HepG2 (cell line): ENCODE measurements around the gene IGF2. TPM values are rescaled to one million over a fixed set of nuclear protein-coding genes. Genes with fewer than 3 reads are reported as not detected.

Experiments
- E2F2 ChIP-seq: sonication (generic); formaldehyde crosslinking; IDR thresholded peaks from 2 replicates; pipeline ENCODE4 v1.4.0; 2020; ENCODE audit warnings: missing genetic modification reagents, borderline replicate concordance
- FOXP4 ChIP-seq: sonication (generic); formaldehyde crosslinking; IDR thresholded peaks from 2 replicates; pipeline ENCODE4 v1.4.0; 2020; ENCODE audit warnings: missing genetic modification reagents
- GRHL1 ChIP-seq: sonication (generic); formaldehyde crosslinking; conservative IDR thresholded peaks from 2 replicates; pipeline ENCODE4 v1.8.0; 2022; ENCODE audit warnings: missing genetic modification reagents
- HINFP ChIP-seq: sonication (generic); formaldehyde crosslinking; IDR thresholded peaks from 2 replicates; pipeline ENCODE4 v1.4.0; 2020; ENCODE audit warnings: low read depth, mild to moderate bottlenecking, missing genetic modification reagents
- HMGA1 ChIP-seq: sonication (generic); formaldehyde crosslinking; conservative IDR thresholded peaks from 2 replicates; pipeline ENCODE4 v1.4.0; 2020; ENCODE audit warnings: missing genetic modification reagents
- HNRNPK ChIP-seq: fragments of 200-400 bp; formaldehyde crosslinking; IDR thresholded peaks from 2 replicates; pipeline ENCODE4 v1.6.1; 2018; ENCODE audit warnings: low read length, low read depth, moderate library complexity, mild to moderate bottlenecking; ENCODE audit not compliant: poor library complexity, severe bottlenecking
- KDM5A ChIP-seq: fragments of 200-600 bp; sonication (generic); IDR thresholded peaks from 2 replicates; pipeline ENCODE4 v1.7.0; 2018; ENCODE audit warnings: antibody characterized with exemption, mild to moderate bottlenecking, low read length, borderline replicate concordance
- MLXIP ChIP-seq: sonication (generic); formaldehyde crosslinking; IDR thresholded peaks from 2 replicates; pipeline ENCODE4 v1.9.0; 2021; ENCODE audit warnings: missing genetic modification reagents, borderline replicate concordance
- PAF1 ChIP-seq: IDR thresholded peaks from 2 replicates; pipeline ENCODE4 v1.6.1; 2016; ENCODE audit warnings: missing genetic modification reagents, missing compliant biosample characterization
- POGZ ChIP-seq: sonication (generic); formaldehyde crosslinking; IDR thresholded peaks from 2 replicates; pipeline ENCODE4 v1.4.0; 2020; ENCODE audit warnings: mild to moderate bottlenecking, missing genetic modification reagents
- SMAD9 ChIP-seq: sonication (generic); formaldehyde crosslinking; IDR thresholded peaks from 2 replicates; pipeline ENCODE4 v1.5.1; 2020; ENCODE audit warnings: mild to moderate bottlenecking, missing genetic modification reagents
- THAP8 ChIP-seq: sonication (generic); formaldehyde crosslinking; IDR thresholded peaks from 2 replicates; pipeline ENCODE4 v1.5.1; 2020; ENCODE audit warnings: missing genetic modification reagents, mild to moderate bottlenecking, borderline replicate concordance
- WIZ ChIP-seq: sonication (generic); formaldehyde crosslinking; IDR thresholded peaks from 2 replicates; pipeline ENCODE4 v1.5.1; 2020; ENCODE audit warnings: mild to moderate bottlenecking, missing genetic modification reagents
- ZMYM4 ChIP-seq: sonication (generic); formaldehyde crosslinking; IDR thresholded peaks from 2 replicates; pipeline ENCODE4 v1.8.1; 2023; ENCODE audit warnings: mild to moderate bottlenecking, missing genetic modification reagents
- ZNF143 ChIP-seq: sonication (generic); formaldehyde crosslinking; IDR thresholded peaks from 2 replicates; pipeline ENCODE4 v1.4.0; 2020; ENCODE audit warnings: missing genetic modification reagents
- ZNF17 ChIP-seq: sonication (generic); formaldehyde crosslinking; IDR thresholded peaks from 2 replicates; pipeline ENCODE4 v1.5.0; 2020; ENCODE audit warnings: mild to moderate bottlenecking, missing genetic modification reagents
- ZNF296 ChIP-seq: sonication (generic); formaldehyde crosslinking; conservative IDR thresholded peaks from 2 replicates; pipeline ENCODE4 v1.5.0; 2020; ENCODE audit warnings: mild to moderate bottlenecking, missing genetic modification reagents
- ZNF576 ChIP-seq: sonication (generic); formaldehyde crosslinking; IDR thresholded peaks from 2 replicates; pipeline ENCODE4 v1.4.0; 2020; ENCODE audit warnings: mild to moderate bottlenecking, missing genetic modification reagents
- ZNF713 ChIP-seq: sonication (generic); formaldehyde crosslinking; IDR thresholded peaks from 2 replicates; pipeline ENCODE4 v1.4.0; 2020; ENCODE audit warnings: mild to moderate bottlenecking, missing genetic modification reagents
- ZNF776 ChIP-seq: sonication (generic); formaldehyde crosslinking; IDR thresholded peaks from 2 replicates; pipeline ENCODE4 v1.4.0; 2020; ENCODE audit warnings: mild to moderate bottlenecking, missing genetic modification reagents
- polyA plus RNA-seq, 8 experiments: library from polyadenylated mRNA; depleted of rRNA in 3 of 8; stranded (reverse) in 7 of 8; unstranded in 1 of 8; fragments of >200 nt; fragmentation: Illumina TruSeq in 4 of 8; extraction: Trizol in 4 of 8; gene quantifications; 2 replicates each; pipeline versions ENCODE4 v1.2.1 to v1.2.3, GENCODE V29; 2011 to 2016; ENCODE audit warnings: low read depth in 4 of 8, missing spikeins in 1 of 8, mixed read lengths in 1 of 8; ENCODE audit not compliant: insufficient read depth in 1 of 8
- total RNA-seq, 5 experiments: library from RNA; depleted of rRNA; stranded (reverse); fragments of >200 nt; fragmentation: Illumina TruSeq; extraction: Trizol; gene quantifications; 2 replicates each; pipeline ENCODE4 v1.2.3, GENCODE V29; 2016; ENCODE audit warnings: low read depth in 1 of 5

Gene IGF2
- total and polyA plus RNA-seq, 2 of the 13 experiments (the other 11 are each of a cell fraction or from before 2014, with no cell fraction given), result 79.1 to 254 TPM

- TF ChIP-seq E2F2 (CRISPR knock-in tag) (no peak), ZNF296 (CRISPR knock-in tag) (no peak), SMAD9 (CRISPR knock-in tag) (no peak), ZNF713 (no peak), HMGA1 (no peak), ZNF143 (CRISPR knock-in tag) (0 out of 2 replicates have a peak, but pooled peaks have one; percentile 20), HNRNPK (no peak), ZNF776 (CRISPR knock-in tag) (0 out of 2 replicates have a peak, but pooled peaks have one; percentile 6), MLXIP (CRISPR knock-in tag) (no peak), WIZ (CRISPR knock-in tag) (no peak), ZNF17 (no peak), HINFP (CRISPR knock-in tag) (no peak), PAF1 (CRISPR knock-in tag) (no peak), GRHL1 (CRISPR knock-in tag) (no peak), THAP8 (CRISPR knock-in tag) (no peak), FOXP4 (CRISPR knock-in tag) (0 out of 2 replicates have a peak, but pooled peaks have one; percentile 11), ZNF576 (CRISPR knock-in tag) (no peak), KDM5A (no peak), ZMYM4 (CRISPR knock-in tag) (no peak; the same call in none of the 2 replicates), POGZ (0 out of 2 replicates have a peak, but pooled peaks have one; percentile 1)
Observed at GRCh38 chr11:2102883-2103213, 36.3 kb downstream of the IGF2 start (continued).
